Kidney (tissue), 14 donors: ENCODE results near the gene GLP2R. TPM values are rescaled to one million over a fixed set of nuclear protein-coding genes. Genes with fewer than 3 reads are reported as not detected.
A peak's percentile ranks its signal among the peaks of the same experiment; 100 is the strongest.

ENCODE experiments used
- DNase-seq, 5 donors: peaks; one replicate each; pipeline ENCODE4 v3.0.0-alpha.2; 2013 to 2020
- FAIRE-seq: peaks from 2 replicates; lab custom pipeline; 2012; peaks lifted over from hg19 to GRCh38; lab: Jason Lieb, UNC
- H3K27ac ChIP-seq, 2 donors: one replicate each; pipeline ENCODE4 v1.7.0; 2013; ENCODE audit warnings: low read depth in 2 of 2, low read length in 2 of 2, inconsistent platforms in 1 of 2
- H3K27me3 ChIP-seq: one replicate; pipeline ENCODE4 v1.7.1; 2013; ENCODE audit warnings: low read length, inconsistent platforms; ENCODE audit not compliant: control insufficient read depth, insufficient read depth
- H3K36me3 ChIP-seq, 3 donors: one replicate each; pipeline versions ENCODE4 v1.7.0 to v1.7.1; 2013; ENCODE audit warnings: low read length in 3 of 3, control low read depth in 1 of 3, inconsistent platforms in 1 of 3; ENCODE audit not compliant: insufficient read depth in 3 of 3, control insufficient read depth in 2 of 3
- H3K4me1 ChIP-seq, 3 donors: one replicate each; pipeline versions ENCODE4 v1.7.0 to v1.7.1; 2013; ENCODE audit warnings: low read length in 3 of 3, inconsistent platforms in 1 of 3, low read depth in 1 of 3; ENCODE audit not compliant: control insufficient read depth in 2 of 3, insufficient read depth in 2 of 3
- H3K4me3 ChIP-seq, 3 donors: one replicate each; pipeline versions ENCODE4 v1.7.0 to v1.8.1; 2013; ENCODE audit warnings: low read length in 3 of 3, control low read depth in 1 of 3, inconsistent platforms in 1 of 3
- H3K9ac ChIP-seq, 3 donors: one replicate each; pipeline versions ENCODE4 v1.7.0 to v1.7.1; 2013; ENCODE audit warnings: low read length in 3 of 3, control low read depth in 1 of 3, inconsistent platforms in 1 of 3
- H3K9me3 ChIP-seq, 3 donors: one replicate each; pipeline versions ENCODE4 v1.7.0 to v1.7.1; 2013; ENCODE audit warnings: low read length in 3 of 3, control low read depth in 1 of 3, inconsistent platforms in 1 of 3; ENCODE audit not compliant: control insufficient read depth in 2 of 3, insufficient read depth in 1 of 3
- intact Hi-C: fragments of 100-400 bp; cut with DNase I; formaldehyde crosslinking; loops from one replicate; pipeline ENCODE4 v1.11.1; 2022
- polyA plus RNA-seq: library from polyadenylated mRNA; stranded (reverse); fragments of 350-450 nt; fragmentation: Illumina TruSeq; extraction: RNeasy Lipid Tissue Mini Kit (QIAGEN cat#74804); gene quantifications from one replicate; pipeline ENCODE4 v1.2.3, GENCODE V29; 2014; ENCODE audit warnings: low read depth, low replicate concordance; ENCODE audit not compliant: insufficient read depth
- total RNA-seq: library from RNA; stranded (reverse); fragmentation: NEBNext Ultra II Directional; extraction: Animal tissue kit (Norgen Biotek cat#: 25700); gene quantifications from one replicate; pipeline ENCODE4 v1.2.1, GENCODE V29; 2021
- TF ChIP-seq, protein P1 (sequence below): IDR thresholded peaks from 3 replicates; pipeline ENCODE4 v1.5.1; 2012; ENCODE audit warnings: mild to moderate bottlenecking, moderate library complexity, borderline replicate concordance; ENCODE audit not compliant: insufficient read depth; ENCODE audit errors: extremely low read depth
- donor health status: control.
- donor health status: control.
- donor health status: control.
- donor health status: control.
- donor health status: control.
- donor health status: DM: yes; HTN: yes; CAD: no.
- donor health status: Normal renal cell carcinoma (clear cell type).

Gene GLP2R
- total and polyA plus RNA-seq, 2 donors from 2014 or later, result not detected

DNA sequence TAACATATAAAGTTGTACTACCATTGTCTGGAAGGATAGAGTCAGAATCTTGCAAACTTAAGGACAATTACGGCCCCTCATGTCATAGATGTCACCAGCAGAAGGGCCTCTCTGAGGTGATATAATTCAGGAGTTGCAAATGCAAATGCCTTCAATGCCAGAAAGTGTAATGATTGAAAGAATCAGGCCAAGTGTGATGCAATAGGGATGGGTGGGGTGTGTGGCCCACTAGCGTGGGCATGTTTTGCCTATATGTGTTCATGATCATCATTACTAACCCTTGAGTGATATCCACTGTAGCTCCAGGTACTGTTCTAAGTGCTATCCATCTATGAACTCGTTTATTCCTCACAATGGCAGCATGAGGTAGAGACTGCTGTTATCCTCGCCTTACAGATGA lies 35.4 kb upstream of the GLP2R start:
- H3K4me3 ChIP-seq, result no peak overlapping the region
- intact Hi-C loops, result no loop called here
- H3K9me3 ChIP-seq, result no peaks in the 10 kb centered on the region
- H3K36me3 ChIP-seq, result no peaks in the 10 kb centered on the region
- no peak for DNase-seq
- TF ChIP-seq, protein P1, sequence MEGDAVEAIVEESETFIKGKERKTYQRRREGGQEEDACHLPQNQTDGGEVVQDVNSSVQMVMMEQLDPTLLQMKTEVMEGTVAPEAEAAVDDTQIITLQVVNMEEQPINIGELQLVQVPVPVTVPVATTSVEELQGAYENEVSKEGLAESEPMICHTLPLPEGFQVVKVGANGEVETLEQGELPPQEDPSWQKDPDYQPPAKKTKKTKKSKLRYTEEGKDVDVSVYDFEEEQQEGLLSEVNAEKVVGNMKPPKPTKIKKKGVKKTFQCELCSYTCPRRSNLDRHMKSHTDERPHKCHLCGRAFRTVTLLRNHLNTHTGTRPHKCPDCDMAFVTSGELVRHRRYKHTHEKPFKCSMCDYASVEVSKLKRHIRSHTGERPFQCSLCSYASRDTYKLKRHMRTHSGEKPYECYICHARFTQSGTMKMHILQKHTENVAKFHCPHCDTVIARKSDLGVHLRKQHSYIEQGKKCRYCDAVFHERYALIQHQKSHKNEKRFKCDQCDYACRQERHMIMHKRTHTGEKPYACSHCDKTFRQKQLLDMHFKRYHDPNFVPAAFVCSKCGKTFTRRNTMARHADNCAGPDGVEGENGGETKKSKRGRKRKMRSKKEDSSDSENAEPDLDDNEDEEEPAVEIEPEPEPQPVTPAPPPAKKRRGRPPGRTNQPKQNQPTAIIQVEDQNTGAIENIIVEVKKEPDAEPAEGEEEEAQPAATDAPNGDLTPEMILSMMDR, result no peak
- no peaks in the 10 kb centered on the region for H3K27me3 ChIP-seq
- H3K27ac ChIP-seq, result no peak overlapping the region
- H3K9ac ChIP-seq, result no peak overlapping the region
- H3K4me1 ChIP-seq, result no peaks in the 10 kb centered on the region
- FAIRE-seq, result no peak

DNA sequence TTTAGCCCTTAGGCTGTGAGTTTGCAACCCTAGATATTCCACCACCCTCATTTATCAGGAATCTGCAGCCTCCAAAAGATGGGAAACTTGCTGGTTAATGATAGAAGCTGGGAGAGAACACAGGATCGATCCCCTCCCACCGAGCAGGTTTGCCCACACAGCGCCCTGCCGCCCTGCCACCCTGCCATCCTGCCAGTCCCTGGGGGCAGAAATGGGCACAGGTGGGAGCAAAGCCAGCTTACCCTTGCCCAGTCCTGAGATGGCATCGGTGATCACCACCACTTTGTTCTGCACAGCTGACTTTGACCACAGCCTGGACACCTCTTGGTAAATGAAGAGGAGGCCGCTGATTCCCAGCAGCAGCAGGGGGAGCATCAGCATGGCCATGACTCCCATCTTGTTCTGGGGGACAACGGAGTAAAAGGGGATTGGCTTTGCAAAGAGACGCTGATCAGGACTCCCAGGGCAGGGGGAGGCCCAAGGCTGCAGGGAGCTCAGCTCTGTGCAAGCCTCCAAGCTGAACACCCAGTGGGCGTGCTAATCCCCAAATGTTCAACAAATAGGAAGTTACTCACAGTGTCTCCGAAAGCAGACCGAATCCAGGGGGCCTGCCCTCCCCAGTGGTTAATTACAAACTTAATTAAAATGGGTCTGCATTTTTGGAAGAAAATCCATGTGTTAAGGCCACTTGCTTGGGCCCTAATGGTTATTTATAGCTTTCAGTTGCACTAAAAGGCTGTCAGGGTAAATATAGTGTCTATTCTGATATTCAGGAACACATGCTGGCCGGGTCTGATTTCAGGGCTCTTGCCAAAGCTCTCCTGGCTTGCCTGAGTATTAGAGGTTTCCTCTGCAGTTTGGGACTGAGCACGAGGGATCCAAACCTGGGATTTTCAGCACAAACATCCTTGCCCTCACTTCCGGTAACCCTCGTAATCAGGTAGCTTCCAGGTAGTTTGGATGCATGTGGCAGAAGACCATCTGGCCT lies 34.5 kb upstream of the GLP2R start, which contains the start of gene DHRS7C:
Gene DHRS7C (minus strand): TSS at position 704 of the 988 bp plus-strand sequence. CDS start 308 bp downstream, at position 396.
- Histone ChIP-seq H3K36me3 (no peaks in the 10 kb centered on the region), H3K27me3 (no peaks in the 10 kb centered on the region), H3K27ac (no peak within 1 kb of the TSS), H3K4me3 (no peak within 1 kb of the TSS), H3K4me1 (no peaks in the 10 kb centered on the region), H3K9ac (no peak within 1 kb of the TSS), H3K9me3 (no peaks in the 10 kb centered on the region)
- intact Hi-C loops, result no loop called here
- TF ChIP-seq, protein P1, result no peak
- DNase-seq (peak in 2 of 5 donors; percentile 14 to 18), FAIRE-seq (no peak)

DNA sequence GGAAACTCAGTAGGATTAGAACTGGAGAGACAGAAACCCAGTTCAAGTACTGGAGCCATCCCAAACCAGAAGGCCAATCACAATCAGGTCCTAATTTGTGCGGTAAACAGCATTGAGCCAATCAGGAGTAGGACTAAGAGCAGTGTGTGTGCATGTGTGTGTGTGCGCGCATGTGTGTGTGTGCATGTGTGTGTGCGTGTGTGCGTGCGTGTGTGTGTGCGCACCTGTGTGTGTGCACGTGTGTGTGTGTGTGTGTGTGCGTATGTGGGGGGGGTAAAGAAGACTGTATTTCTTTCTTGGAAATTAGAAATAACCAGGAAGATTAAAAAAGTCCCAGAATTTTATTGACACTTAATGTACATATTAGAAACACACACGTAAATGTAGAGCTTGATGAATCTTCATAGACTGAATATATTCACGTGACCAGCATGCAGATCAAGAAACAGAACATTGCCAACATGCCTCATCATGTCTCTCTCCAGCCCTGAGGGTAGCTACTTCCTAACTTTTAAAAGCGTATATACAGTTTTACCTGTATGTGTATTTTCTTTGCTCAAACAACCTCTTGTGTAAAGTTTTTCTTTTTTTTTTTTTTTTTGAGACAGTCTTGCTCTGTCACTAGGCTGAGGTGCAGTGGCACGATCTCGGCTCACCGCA lies 33.4 kb upstream of the GLP2R start:
- Histone ChIP-seq H3K36me3 (no peaks in the 10 kb centered on the region), H3K27me3 (no peaks in the 10 kb centered on the region), H3K9ac (no peak overlapping the region), H3K9me3 (no peaks in the 10 kb centered on the region), H3K27ac (no peak overlapping the region), H3K4me1 (no peaks in the 10 kb centered on the region), H3K4me3 (no peak overlapping the region)
- DNase-seq (no peak), FAIRE-seq (no peak)
- intact Hi-C loops, result no loop called here
- TF ChIP-seq, protein P1, result no peak
